GM12878 (cell line): ENCODE results near the gene PPP2R3A.

ENCODE experiments used
- CTCF ChIP-seq, 3 experiments: IDR thresholded peaks in 2 of 3; conservative IDR thresholded peaks in 1 of 3; 2 replicates each; pipeline ENCODE4 v1.5.1; 2011; ENCODE audit warnings: low read depth in 3 of 3, low read length in 3 of 3, mild to moderate bottlenecking in 3 of 3, control low read depth in 2 of 3, moderate library complexity in 2 of 3, inconsistent platforms in 1 of 3, mixed read lengths in 1 of 3; ENCODE audit not compliant: control insufficient read depth in 2 of 3, insufficient read depth in 1 of 3; ENCODE audit errors: extremely low read depth in 1 of 3
- E2F8 ChIP-seq: fragments of 450-650 bp; IDR thresholded peaks from 2 replicates; pipeline ENCODE4 v1.6.1; 2018; ENCODE audit warnings: mild to moderate bottlenecking, low read depth, moderate library complexity; ENCODE audit not compliant: partially characterized antibody
- SUPT20H ChIP-seq: IDR thresholded peaks from 2 replicates; pipeline ENCODE4 v1.6.1; 2011; ENCODE audit warnings: low read depth, mild to moderate bottlenecking, low read length, moderate library complexity, borderline replicate concordance; ENCODE audit not compliant: control insufficient read depth

DNA sequence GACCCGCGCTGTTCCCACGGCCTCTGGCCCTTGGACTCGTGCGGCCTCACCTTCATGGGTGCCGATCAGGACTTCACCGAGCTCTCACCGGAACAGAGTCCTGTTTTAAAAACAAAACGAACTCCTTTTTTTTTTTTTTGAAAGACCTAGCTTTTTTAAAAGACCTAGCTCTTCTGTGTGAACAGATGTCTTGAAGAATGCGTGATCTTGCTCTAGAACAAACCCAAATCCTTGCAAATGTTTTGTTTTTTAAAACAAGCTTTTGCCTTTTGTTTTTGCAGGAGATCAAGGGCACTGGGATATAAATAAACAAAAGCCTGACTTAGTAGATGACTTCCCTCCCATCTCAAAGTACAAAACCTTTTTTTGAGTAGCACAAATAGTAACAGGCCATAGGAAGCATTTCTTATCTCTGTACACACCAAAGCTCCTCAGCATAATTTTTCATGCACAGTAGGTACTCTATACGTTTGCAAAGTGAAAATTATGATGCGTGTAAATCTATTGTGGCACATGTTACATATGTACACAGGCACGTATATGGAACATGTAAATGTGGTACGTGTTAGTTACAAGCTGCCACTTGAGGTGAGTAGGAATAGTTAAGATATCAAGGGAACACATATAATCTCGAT lies 231.7 kb downstream of the PPP2R3A start:
- TF ChIP-seq CTCF (IDR thresholded peaks at IDR 0.05 in 2 of 3, conservative IDR thresholded peaks at IDR 0.05 in 1 of 3; ENCODE audit: control insufficient read depth in 2 of 3, extremely low read depth in 1 of 3, insufficient read depth in 1 of 3, low read depth in 3 of 3, low read length in 3 of 3) (no peak), SUPT20H (no peak), E2F8 (no peak)
